ENCODE results near the gene TPRN. TPM values are rescaled to one million over a fixed set of nuclear protein-coding genes. Genes with fewer than 3 reads are reported as not detected.

Gene TPRN
- total RNA-seq, 1 experiment from 2014 or later = 43.1 TPM

DNA sequence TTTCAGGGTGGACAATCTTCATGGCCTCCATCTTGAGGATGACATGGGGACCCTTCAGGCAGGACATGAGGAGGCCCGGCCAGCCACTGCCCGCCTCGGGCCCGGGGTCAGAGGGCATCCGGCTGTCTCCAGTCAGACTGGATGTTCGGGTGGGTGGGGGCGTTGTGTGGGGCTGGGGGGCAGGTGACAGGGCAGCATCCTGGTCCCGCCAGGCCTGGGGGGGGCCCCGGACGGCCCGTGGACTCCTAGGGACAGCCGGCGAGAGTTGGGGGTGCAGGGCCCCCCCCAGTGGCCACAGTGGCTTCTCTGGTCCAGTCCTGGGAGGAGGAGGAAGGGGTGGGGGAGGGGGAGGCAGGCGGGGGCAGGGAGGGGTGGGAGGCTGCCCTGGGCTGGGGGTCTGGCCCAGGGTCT lies 20.6 kb upstream of the TPRN start:
- POLR2A ChIA-PET = no interaction called here
- Mint-ChIP-seq H3K27me3 (ENCODE audit: low read depth) (no peaks in the 10 kb centered on the region), H3K4me1 (peaks cover 4% of the 10 kb centered on the region; the same call in 1 of the 2 replicates), H3K4me3 (peak overlapping the region; percentile 18; the same call in 1 of the 2 replicates), H3K9me3 (no peaks in the 10 kb centered on the region), H3K27ac (no peak overlapping the region), H3K36me3 (no peaks in the 10 kb centered on the region)
- ATAC-seq (no peak), DNase-seq (ENCODE audit: low spot score) (no peak)
- TF ChIP-seq, protein P1, sequence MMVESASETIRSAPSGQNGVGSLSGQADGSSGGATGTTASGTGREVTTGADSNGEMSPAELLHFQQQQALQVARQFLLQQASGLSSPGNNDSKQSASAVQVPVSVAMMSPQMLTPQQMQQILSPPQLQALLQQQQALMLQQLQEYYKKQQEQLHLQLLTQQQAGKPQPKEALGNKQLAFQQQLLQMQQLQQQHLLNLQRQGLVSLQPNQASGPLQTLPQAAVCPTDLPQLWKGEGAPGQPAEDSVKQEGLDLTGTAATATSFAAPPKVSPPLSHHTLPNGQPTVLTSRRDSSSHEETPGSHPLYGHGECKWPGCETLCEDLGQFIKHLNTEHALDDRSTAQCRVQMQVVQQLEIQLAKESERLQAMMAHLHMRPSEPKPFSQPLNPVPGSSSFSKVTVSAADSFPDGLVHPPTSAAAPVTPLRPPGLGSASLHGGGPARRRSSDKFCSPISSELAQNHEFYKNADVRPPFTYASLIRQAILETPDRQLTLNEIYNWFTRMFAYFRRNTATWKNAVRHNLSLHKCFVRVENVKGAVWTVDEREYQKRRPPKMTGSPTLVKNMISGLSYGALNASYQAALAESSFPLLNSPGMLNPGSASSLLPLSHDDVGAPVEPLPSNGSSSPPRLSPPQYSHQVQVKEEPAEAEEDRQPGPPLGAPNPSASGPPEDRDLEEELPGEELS (CRISPR knock-in tag; IDR thresholded peaks at IDR 0.05) = no peak
- TF ChIP-seq ZNF317 (CRISPR knock-in tag; IDR thresholded peaks at IDR 0.05; ENCODE audit: borderline replicate concordance, low read depth) = no peak
- no peak for TF ChIP-seq ZNF396 (CRISPR knock-in tag; IDR thresholded peaks at IDR 0.05; ENCODE audit: borderline replicate concordance)
- TF ChIP-seq TCF7 (CRISPR knock-in tag; IDR thresholded peaks at IDR 0.05; ENCODE audit: low read depth) = no peak
- TF ChIP-seq, protein P2, sequence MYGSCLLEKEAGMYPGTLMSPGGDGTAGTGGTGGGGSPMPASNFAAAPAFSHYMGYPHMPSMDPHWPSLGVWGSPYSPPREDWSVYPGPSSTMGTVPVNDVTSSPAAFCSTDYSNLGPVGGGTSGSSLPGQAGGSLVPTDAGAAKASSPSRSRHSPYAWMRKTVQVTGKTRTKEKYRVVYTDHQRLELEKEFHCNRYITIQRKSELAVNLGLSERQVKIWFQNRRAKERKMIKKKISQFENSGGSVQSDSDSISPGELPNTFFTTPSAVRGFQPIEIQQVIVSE (CRISPR knock-in tag; IDR thresholded peaks at IDR 0.05; ENCODE audit: borderline replicate concordance) = no peak
- TF ChIP-seq ATF6 (CRISPR knock-in tag; IDR thresholded peaks at IDR 0.05) = no peak
- TF ChIP-seq, protein P3, sequence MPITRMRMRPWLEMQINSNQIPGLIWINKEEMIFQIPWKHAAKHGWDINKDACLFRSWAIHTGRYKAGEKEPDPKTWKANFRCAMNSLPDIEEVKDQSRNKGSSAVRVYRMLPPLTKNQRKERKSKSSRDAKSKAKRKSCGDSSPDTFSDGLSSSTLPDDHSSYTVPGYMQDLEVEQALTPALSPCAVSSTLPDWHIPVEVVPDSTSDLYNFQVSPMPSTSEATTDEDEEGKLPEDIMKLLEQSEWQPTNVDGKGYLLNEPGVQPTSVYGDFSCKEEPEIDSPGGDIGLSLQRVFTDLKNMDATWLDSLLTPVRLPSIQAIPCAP (CRISPR knock-in tag; IDR thresholded peaks at IDR 0.05) = no peak
- no peak for TF ChIP-seq EMX1 (CRISPR knock-in tag; IDR thresholded peaks at IDR 0.05)
- CTCF ChIA-PET = interaction anchor here (0.6 to 8.9 kb wide), 8 partner anchors 15 to 186 kb away, joined by 3 to 143 read pairs (median 9); partner anchors contain the start of genes SAPCD2 and TPRN

DNA sequence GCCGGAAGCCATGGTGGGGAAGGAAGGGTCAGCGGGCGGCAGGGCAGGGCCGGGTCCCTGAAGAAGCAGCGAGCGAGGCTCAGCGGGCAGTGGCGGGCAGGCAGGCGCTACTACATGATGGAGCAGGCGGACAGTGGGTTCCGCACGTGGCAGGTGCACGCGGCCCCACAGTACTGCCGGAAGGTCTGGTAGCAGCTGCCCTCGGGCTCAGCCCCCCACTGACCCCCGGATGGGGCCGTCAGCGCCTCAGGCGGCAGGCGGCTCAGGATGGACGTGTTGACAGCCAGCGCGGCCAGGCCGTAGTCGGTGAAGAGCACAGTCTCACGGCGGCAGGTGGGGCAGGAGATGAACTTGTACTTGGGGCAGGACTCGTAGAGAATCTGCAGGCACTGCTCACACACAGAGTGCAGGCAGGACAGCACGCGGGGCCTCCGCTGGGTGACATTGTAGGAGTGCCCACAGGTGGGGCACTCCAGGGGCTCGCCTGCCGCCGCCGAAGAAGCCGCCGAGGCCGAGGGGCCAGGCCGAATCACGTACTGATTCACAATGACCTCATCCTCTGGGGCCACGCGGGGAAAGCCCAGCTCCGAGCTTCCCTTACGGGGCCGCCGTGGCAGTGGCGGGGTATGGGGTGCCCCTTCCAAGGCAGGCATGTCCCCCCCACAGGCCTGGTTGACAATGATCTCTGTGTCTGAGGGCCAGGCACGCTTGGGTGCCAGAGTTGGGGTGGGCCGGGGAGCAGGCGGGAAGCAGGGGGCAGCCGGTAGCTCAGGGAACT lies 20.0 kb upstream of the TPRN start:
- no peak for TF ChIP-seq ESRRA (CRISPR knock-in tag; IDR thresholded peaks at IDR 0.05; ENCODE audit: borderline replicate concordance)
- no peak for TF ChIP-seq MYBL2 (CRISPR knock-in tag; IDR thresholded peaks at IDR 0.05)
- TF ChIP-seq, protein P3 (CRISPR knock-in tag; IDR thresholded peaks at IDR 0.05) = no peak
- no peak for TF ChIP-seq HMGXB4 (CRISPR knock-in tag; IDR thresholded peaks at IDR 0.05)
- no peak for TF ChIP-seq ZNF416 (CRISPR knock-in tag; IDR thresholded peaks at IDR 0.05)
- no peaks in the 10 kb centered on the region for H3K27me3 Mint-ChIP-seq (ENCODE audit: low read depth)
- no peak for ATAC-seq
- ChIA-PET CTCF (interaction anchor here (0.6 to 8.9 kb wide), 7 partner anchors 15 to 185 kb away, joined by 3 to 143 read pairs (median 11); partner anchors contain the start of genes SAPCD2 and TPRN), POLR2A (interaction anchor here (0.7 kb wide), 1 partner anchor 46 kb away, joined by 3 read pairs; no protein-coding TSS in a partner anchor)
- H3K36me3 Mint-ChIP-seq = 0 out of 2 replicates have a peak, but pooled peaks cover 1% of the 10 kb centered on the region
- no peaks in the 10 kb centered on the region for H3K9me3 Mint-ChIP-seq
- peaks cover 4% of the 10 kb centered on the region; the same call in 1 of the 2 replicates for H3K4me1 Mint-ChIP-seq
- no peak overlapping the region for H3K27ac Mint-ChIP-seq
- no peak for DNase-seq (ENCODE audit: low spot score)
- H3K4me3 Mint-ChIP-seq = peak overlapping the region; percentile 18; the same call in 1 of the 2 replicates

Measured in WTC11 (cell line).